Upper lobe of left lung (tissue), 6 donors: ENCODE data around the gene RBBP4. TPM values are rescaled to one million over a fixed set of nuclear protein-coding genes. Genes with fewer than 3 reads are reported as not detected.

Source experiments
- ATAC-seq, 2 donors: fragments of 200-7000 bp; cut with Tn5 transposase; one replicate each; pipeline ENCODE4 v1.9.1; 2022; ENCODE audit warnings: mild to moderate bottlenecking in 2 of 2, moderate library complexity in 2 of 2; ENCODE audit not compliant: low FRiP score in 2 of 2
- DNase-seq, 2 donors: peaks; one replicate each; pipeline ENCODE4 v3.0.0-alpha.2; 2019 to 2020
- H3K27ac ChIP-seq, 4 donors: fragments of 200-600 bp; sonication (generic); one replicate each; pipeline ENCODE4 v1.5.1; 2016 to 2019
- H3K27me3 ChIP-seq, 4 donors: fragments of 200-600 bp; sonication (generic); one replicate each; pipeline ENCODE4 v1.5.1; 2017 to 2019
- H3K36me3 ChIP-seq, 4 donors: fragments of 200-600 bp; sonication (generic); one replicate each; pipeline ENCODE4 v1.5.1; 2016 to 2019
- H3K4me1 ChIP-seq, 4 donors: fragments of 200-600 bp; sonication (generic); one replicate each; pipeline ENCODE4 v1.5.1; 2018 to 2019
- H3K4me3 ChIP-seq, 4 donors: fragments of 200-600 bp; sonication (generic); one replicate each; pipeline ENCODE4 v1.5.1; 2017 to 2019; ENCODE audit warnings: mild to moderate bottlenecking in 2 of 4, moderate library complexity in 1 of 4
- H3K9me3 ChIP-seq, 4 donors: fragments of 200-600 bp; sonication (generic); one replicate each; pipeline ENCODE4 v1.5.1; 2018 to 2019
- EP300 ChIP-seq, 4 donors: sonication (generic); formaldehyde crosslinking; IDR thresholded peaks; one replicate each; pipeline ENCODE4 v1.5.1; 2017; ENCODE audit warnings: antibody characterized with exemption in 4 of 4, control low read depth in 2 of 4
- POLR2A ChIP-seq, 4 donors: fragments of 450-650 bp; IDR thresholded peaks; one replicate each; pipeline ENCODE4 v1.5.1; 2016 to 2017; ENCODE audit warnings: antibody characterized with exemption in 4 of 4, mild to moderate bottlenecking in 2 of 4
- POLR2AphosphoS5 ChIP-seq, 2 donors: sonication (generic); formaldehyde crosslinking; IDR thresholded peaks; one replicate each; pipeline ENCODE4 v1.5.1; 2017; ENCODE audit warnings: antibody characterized with exemption in 2 of 2
- WGBS, 2 donors: methylation state at CpG; one replicate each; pipeline ENCODE4 v1.1.5; 2017 to 2018; 5-methylcytosine and 5-hydroxymethylcytosine counted together
- total RNA-seq, 6 donors: library from RNA; depleted of rRNA in 4 of 6; stranded (reverse); fragments of >200 nt in 4 of 6; gene quantifications; one replicate each; pipeline versions ENCODE4 v1.1.0 to v1.2.1, GENCODE V29; 2016 to 2021
- TF ChIP-seq, protein P1 (sequence below), 6 experiments: fragments of 450-650 bp in 4 of 6; fragments of 200-600 bp in 2 of 6; sonication (generic) in 2 of 6; IDR thresholded peaks; one replicate each; pipeline ENCODE4 v1.5.1; 2016 to 2019; ENCODE audit warnings: antibody characterized with exemption in 6 of 6
- donor health status: DM: no; HTN: no; CAD: no; lungs with moderate emphysema.
- donor health status: DM: no; HTN: yes; CAD: no; lungs with severe emphysema.

RBBP4 gene
- total RNA-seq, 6 donors from 2014 or later, result 72.8 to 161 (median 131) TPM

DNA sequence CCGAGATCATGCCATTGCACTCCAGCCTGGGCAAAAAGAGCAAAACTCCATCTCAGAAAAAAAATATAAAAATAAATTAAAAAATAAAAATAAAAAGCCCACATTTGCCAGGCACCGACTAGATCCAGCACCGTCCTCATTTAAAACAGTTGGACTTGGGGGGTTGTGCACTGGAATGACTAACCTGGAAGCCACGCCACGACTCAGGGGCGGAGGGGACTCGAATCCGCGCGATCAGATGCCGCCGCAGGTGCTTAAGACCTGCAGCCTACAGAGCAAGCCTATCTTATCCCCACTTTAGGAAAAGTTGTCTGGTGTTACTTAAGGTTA, 39.2 kb upstream of the RBBP4 start:
- Histone ChIP-seq H3K36me3 (no peaks in the 10 kb centered on the region), H3K9me3 (no peaks in the 10 kb centered on the region), H3K4me1 (peaks cover 4 to 10% (median 7%) of the 10 kb centered on the region in 4 donors), H3K27me3 (no peaks in the 10 kb centered on the region), H3K27ac (peak overlapping the region in 2 of 4 donors; percentile 13 to 49), H3K4me3 (peak overlapping the region; percentile 10 to 54 (median 45))
- 7 to 13% methylated on average over 12 of the region's 12 CpGs for WGBS, 2 donors
- no peak for TF ChIP-seq POLR2A (IDR thresholded peaks at IDR 0.05)
- no peak for TF ChIP-seq EP300 (IDR thresholded peaks at IDR 0.05)
- ATAC-seq (no peak), DNase-seq (no peak)

DNA sequence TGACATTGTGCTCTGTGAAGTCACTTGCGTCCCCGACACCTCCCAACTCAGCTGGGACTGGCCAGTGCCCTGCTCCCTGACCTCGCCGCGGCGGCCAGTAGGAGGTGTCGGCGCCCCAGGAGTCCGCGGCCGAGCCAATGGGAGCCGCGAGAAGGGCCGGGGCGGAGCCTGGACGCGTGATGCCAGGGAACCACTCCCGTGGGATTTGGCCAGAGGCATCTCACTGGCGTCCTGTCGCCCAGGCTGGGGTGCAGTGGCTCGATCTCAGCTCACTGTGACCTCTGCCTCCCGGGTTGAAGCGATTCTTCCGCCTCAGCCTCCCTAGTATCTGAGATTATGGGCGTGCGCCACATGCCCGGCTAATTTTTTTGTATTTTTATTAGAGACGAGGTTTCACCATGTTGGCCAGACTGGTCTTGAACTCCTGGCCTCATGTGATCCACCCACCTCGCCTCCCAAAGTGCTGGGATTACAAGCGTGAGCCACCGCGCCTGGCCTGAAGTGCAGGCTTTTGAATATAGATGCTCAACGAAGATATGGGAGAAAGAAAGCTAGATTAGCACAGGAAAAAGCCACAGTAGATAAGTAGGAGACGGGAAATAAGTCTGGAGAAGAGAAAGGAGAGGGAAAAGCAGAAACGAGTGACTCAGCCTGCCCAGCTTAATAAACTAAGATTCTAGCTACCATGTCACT, 38.7 kb upstream of the RBBP4 start:
- Histone ChIP-seq H3K4me3 (peak overlapping the region; percentile 10 to 54 (median 45)), H3K36me3 (no peaks in the 10 kb centered on the region), H3K27ac (peak overlapping the region in 3 of 4 donors; percentile 1 to 49 (median 13)), H3K4me1 (peaks cover 4 to 10% (median 7%) of the 10 kb centered on the region in 4 donors), H3K9me3 (no peaks in the 10 kb centered on the region), H3K27me3 (no peaks in the 10 kb centered on the region)
- DNase-seq, result peak; percentile 95 to 97
- peak in 3 of 4 donors; percentile 7 to 73 (median 49) for TF ChIP-seq POLR2A (IDR thresholded peaks at IDR 0.05)
- TF ChIP-seq POLR2AphosphoS5 (IDR thresholded peaks at IDR 0.05), result peak in 1 of 2 donors; percentile 81
- TF ChIP-seq EP300 (IDR thresholded peaks at IDR 0.05), result no peak
- TF ChIP-seq, protein P1, sequence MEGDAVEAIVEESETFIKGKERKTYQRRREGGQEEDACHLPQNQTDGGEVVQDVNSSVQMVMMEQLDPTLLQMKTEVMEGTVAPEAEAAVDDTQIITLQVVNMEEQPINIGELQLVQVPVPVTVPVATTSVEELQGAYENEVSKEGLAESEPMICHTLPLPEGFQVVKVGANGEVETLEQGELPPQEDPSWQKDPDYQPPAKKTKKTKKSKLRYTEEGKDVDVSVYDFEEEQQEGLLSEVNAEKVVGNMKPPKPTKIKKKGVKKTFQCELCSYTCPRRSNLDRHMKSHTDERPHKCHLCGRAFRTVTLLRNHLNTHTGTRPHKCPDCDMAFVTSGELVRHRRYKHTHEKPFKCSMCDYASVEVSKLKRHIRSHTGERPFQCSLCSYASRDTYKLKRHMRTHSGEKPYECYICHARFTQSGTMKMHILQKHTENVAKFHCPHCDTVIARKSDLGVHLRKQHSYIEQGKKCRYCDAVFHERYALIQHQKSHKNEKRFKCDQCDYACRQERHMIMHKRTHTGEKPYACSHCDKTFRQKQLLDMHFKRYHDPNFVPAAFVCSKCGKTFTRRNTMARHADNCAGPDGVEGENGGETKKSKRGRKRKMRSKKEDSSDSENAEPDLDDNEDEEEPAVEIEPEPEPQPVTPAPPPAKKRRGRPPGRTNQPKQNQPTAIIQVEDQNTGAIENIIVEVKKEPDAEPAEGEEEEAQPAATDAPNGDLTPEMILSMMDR (IDR thresholded peaks at IDR 0.05), result peak in 5 of 6 experiments; percentile 30 to 67 (median 55)
- ATAC-seq, result peak; percentile 100
- 12 to 16% methylated on average over 11 to 30 of the region's 35 CpGs for WGBS, 2 donors

DNA sequence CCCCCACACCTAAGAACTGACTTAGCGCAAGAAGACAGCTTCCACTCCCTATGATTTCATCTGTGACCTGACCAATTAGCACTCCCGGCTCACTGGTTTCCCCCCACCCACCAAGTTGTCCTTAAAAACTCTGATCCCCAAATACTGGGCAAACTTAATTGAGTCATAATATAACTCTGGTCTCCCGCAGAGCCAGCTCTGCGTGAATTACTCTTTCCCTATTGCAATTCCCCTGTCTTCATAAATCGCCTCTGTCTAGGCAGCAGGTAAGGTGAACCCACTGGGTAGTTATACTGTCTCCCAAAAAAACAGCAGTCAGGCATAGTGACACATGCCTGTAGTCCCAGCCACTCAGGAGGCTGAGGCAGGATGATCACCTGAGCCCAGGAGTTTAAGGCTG, 37.5 kb upstream of the RBBP4 start:
- Histone ChIP-seq H3K27ac (no peak overlapping the region), H3K27me3 (no peaks in the 10 kb centered on the region), H3K9me3 (no peaks in the 10 kb centered on the region), H3K4me3 (no peak overlapping the region), H3K4me1 (peaks cover 4 to 10% (median 7%) of the 10 kb centered on the region in 4 donors), H3K36me3 (no peaks in the 10 kb centered on the region)
- TF ChIP-seq POLR2AphosphoS5 (IDR thresholded peaks at IDR 0.05) (no peak), POLR2A (IDR thresholded peaks at IDR 0.05) (no peak), EP300 (IDR thresholded peaks at IDR 0.05) (no peak)
- TF ChIP-seq, protein P1 (IDR thresholded peaks at IDR 0.05), result no peak
- DNase-seq (no peak), ATAC-seq (no peak)
- WGBS, 2 donors, result 87 to 97% methylated on average over 5 of the region's 5 CpGs

DNA sequence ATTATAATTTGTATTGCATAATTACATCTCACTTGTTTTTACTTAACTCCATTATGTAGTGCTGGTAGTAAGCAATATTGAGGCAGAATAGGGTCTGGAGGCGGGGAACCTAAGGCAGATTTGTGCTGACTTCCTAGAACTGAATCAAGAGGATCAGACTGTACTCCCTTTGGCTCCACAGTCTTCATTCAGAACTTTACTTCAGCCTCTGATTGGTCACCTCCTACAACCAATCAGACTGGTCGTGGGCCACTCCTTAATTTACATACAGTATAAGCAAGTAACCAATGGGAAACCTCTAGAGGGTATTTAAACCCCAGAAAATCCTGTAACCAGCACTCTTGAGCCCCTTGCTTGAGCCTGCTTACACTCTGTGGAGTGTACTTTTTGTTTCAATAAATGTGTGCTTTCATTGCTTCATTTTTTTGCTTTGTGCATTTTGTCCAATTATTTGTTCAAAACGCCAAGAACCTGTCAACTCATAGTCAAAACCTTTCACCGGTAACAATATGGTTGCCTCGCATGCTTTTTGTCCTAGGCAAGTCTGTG, 32.3 kb upstream of the RBBP4 start:
- Histone ChIP-seq H3K4me1 (no peaks in the 10 kb centered on the region), H3K27ac (no peak overlapping the region), H3K36me3 (peaks cover 0 to 7% (median 1%) of the 10 kb centered on the region in 4 donors), H3K27me3 (no peaks in the 10 kb centered on the region), H3K9me3 (no peaks in the 10 kb centered on the region), H3K4me3 (no peak overlapping the region)
- DNase-seq (no peak), ATAC-seq (no peak)
- TF ChIP-seq, protein P1 (IDR thresholded peaks at IDR 0.05), result no peak
- no peak for TF ChIP-seq POLR2AphosphoS5 (IDR thresholded peaks at IDR 0.05)
- no peak for TF ChIP-seq EP300 (IDR thresholded peaks at IDR 0.05)
- no peak for TF ChIP-seq POLR2A (IDR thresholded peaks at IDR 0.05)
- WGBS, 2 donors, result 98% methylated on average over 5 of the region's 5 CpGs

- no peaks in the 10 kb centered on the region for H3K27me3 ChIP-seq
- TF ChIP-seq, protein P1 (IDR thresholded peaks at IDR 0.05), result peak in 1 of 6 experiments; percentile 13
- no peak for TF ChIP-seq POLR2AphosphoS5 (IDR thresholded peaks at IDR 0.05)
- DNase-seq, result no peak
- no peaks in the 10 kb centered on the region for H3K4me1 ChIP-seq
- WGBS, 2 donors, result 67 to 69% methylated on average over 5 of the region's 5 CpGs
- no peak overlapping the region for H3K4me3 ChIP-seq
- no peaks in the 10 kb centered on the region for H3K9me3 ChIP-seq
- peaks cover 0 to 7% (median 5%) of the 10 kb centered on the region in 4 donors for H3K36me3 ChIP-seq
- ATAC-seq, result no peak
- H3K27ac ChIP-seq, result no peak overlapping the region
Observed at GRCh38 chr1:32619701-32620485, 31.1 kb upstream of the RBBP4 start.
